Effector CD8-positive, alpha-beta T cell (primary cell): Measurements from ENCODE around the gene DDX59.
A peak's percentile ranks its signal among the peaks of the same experiment; 100 is the strongest.

ENCODE experiments used
- DNase-seq: peaks from one replicate; lab custom pipeline; 2025; lab: John Stamatoyannopoulos, UW

Gene DDX59

GRCh38 chr1:200629876-200630514 is 39.7 kb downstream of the DDX59 start:
- no peak for DNase-seq

GRCh38 chr1:200628223-200628881 is 41.4 kb downstream of the DDX59 start:
- DNase-seq = no peak

- no peak for DNase-seq
Observed at GRCh38 chr1:200627575-200628222, 42.0 kb downstream of the DDX59 start.

GRCh38 chr1:200626853-200627534 is 42.7 kb downstream of the DDX59 start:
- no peak for DNase-seq

GRCh38 chr1:200625381-200625824 is 44.3 kb downstream of the DDX59 start:
- no peak for DNase-seq

- DNase-seq = no peak
Observed at GRCh38 chr1:200624679-200625335, 44.9 kb downstream of the DDX59 start.

- DNase-seq = peak; percentile 89
Observed at GRCh38 chr1:200620273-200621131, 49.2 kb downstream of the DDX59 start, which contains the start of gene KIF14. Gene KIF14, minus strand, starts transcription at chr1:200620751. Its CDS starts 2,028 bp downstream, at chr1:200618723.

- DNase-seq = no peak
Observed at GRCh38 chr1:200619894-200620272, 49.8 kb downstream of the DDX59 start.

GRCh38 chr1:200610846-200611245 is 58.9 kb downstream of the DDX59 start:
- no peak for DNase-seq

GRCh38 chr1:200602632-200603031 is 67.1 kb downstream of the DDX59 start:
- DNase-seq = no peak
